Mammary epithelial cell (primary cell): ENCODE measurements around the gene DUS3L.

Experiments used
- CTCF ChIP-seq, 2 donors: IDR thresholded peaks in 1 of 2; conservative IDR thresholded peaks in 1 of 2; 2 replicates each; pipeline ENCODE4 v1.5.1; 2011 to 2012; ENCODE audit warnings: inconsistent platforms in 2 of 2, low read length in 2 of 2, mild to moderate bottlenecking in 2 of 2, control low read depth in 1 of 2, low read depth in 1 of 2; ENCODE audit not compliant: insufficient read depth in 1 of 2; ENCODE audit errors: extremely low read depth in 1 of 2
- EZH2 ChIP-seq: IDR thresholded peaks from 2 replicates; pipeline ENCODE4 v1.6.1; 2012; ENCODE audit warnings: low read length, inconsistent platforms, borderline replicate concordance

DNA sequence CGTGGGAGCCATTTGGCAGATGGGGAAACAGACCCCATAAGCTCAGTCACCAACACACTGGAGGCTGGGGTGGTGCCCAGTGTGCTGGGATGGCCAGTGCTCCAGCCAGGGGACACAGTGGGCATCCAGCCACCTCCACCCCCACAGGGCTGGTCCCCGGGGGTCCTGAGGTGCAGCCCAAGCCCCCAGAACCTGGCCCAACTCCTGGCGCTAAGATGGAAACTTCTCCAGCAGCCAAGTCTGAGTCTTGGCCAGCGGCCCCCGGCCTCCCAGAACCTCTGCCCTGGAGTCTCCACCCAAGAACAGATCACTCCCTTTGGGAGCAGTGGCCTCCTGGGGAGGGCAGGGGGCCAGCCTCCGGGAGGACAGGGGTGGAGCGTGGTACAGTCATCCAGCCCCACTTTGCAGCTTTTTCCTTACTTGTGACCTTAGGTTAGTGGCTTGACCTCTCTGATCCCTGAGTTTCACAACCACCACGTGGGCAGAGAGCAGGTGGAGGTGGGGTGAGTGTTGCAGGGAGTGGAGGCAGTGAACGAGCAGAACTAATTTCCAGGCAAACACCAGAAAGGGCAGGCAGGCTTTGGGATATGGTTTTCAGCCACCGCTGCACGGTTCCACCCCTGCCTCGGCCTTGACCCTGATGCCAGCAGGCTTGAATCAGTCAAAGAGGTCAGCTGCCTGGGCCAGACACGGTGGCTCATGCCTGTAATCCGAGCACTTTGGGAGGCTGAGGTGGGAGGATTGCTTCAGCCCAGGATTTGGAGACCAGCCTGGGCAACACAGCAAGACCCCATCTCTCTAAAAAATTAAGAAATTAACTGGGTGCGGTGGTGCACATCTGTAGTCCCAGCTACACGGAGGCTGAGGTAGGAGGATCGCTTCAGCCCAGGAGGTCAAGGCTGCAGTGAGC, 9.7 kb upstream of the DUS3L start:
- TF ChIP-seq EZH2 (no peak), CTCF (conservative IDR thresholded peaks at IDR 0.05 in 1 of 2, IDR thresholded peaks at IDR 0.05 in 1 of 2; ENCODE audit: extremely low read depth in 1 of 2, insufficient read depth in 1 of 2, low read depth in 1 of 2, low read length in 2 of 2) (no peak)
